Adipocyte (in vitro differentiated cells): Measurements from ENCODE around the gene PIK3CD.
A peak's percentile ranks its signal among the peaks of the same experiment; 100 is the strongest.

Experiments used
- DNase-seq: peaks from one replicate; pipeline ENCODE4 v3.0.0-alpha.2; 2015; ENCODE audit warnings: low read depth
- H3K27me3 ChIP-seq: replicated peaks from 2 replicates; pipeline ENCODE4 v1.7.0; 2013; ENCODE audit warnings: mild to moderate bottlenecking, low read length, moderate library complexity; ENCODE audit not compliant: control insufficient read depth, insufficient read depth
- H3K36me3 ChIP-seq: 2 replicates; pipeline ENCODE4 v1.7.0; 2013; ENCODE audit warnings: low read length, mild to moderate bottlenecking, moderate library complexity; ENCODE audit not compliant: control insufficient read depth, insufficient read depth, severe bottlenecking
- H3K4me1 ChIP-seq: 2 replicates; pipeline ENCODE4 v1.7.0; 2013; ENCODE audit warnings: mild to moderate bottlenecking, low read length, moderate library complexity; ENCODE audit not compliant: control insufficient read depth, insufficient read depth
- H3K4me3 ChIP-seq: 2 replicates; pipeline ENCODE4 v1.7.0; 2013; ENCODE audit warnings: mild to moderate bottlenecking, low read length, moderate library complexity
- H3K9ac ChIP-seq: 2 replicates; pipeline ENCODE4 v1.7.0; 2013; ENCODE audit warnings: mild to moderate bottlenecking, low read length, moderate library complexity
- H3K9me3 ChIP-seq: 2 replicates; pipeline ENCODE4 v1.7.0; 2013; ENCODE audit warnings: mild to moderate bottlenecking, low read length, moderate library complexity; ENCODE audit not compliant: control insufficient read depth

The PIK3CD gene

DNA sequence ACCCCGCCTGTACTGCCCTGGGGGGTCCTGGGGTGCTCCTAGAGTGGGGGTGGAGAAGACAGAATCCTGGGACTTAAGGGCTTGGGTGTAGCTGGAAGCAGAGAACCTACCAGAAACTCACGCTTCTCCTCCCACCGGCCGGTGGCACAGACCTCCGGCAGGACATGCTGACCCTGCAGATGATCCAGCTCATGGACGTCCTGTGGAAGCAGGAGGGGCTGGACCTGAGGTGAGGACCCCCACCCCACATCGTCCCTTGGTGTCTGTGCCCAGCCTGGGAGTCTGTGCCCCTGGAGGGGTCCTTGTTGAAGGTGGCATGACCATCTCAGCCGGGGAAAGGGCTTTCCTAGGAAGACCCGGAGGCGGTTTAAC is 70.8 kb downstream of the PIK3CD start:
- Histone ChIP-seq H3K4me3 (no peak overlapping the region), H3K9me3 (peaks cover 14% of the 10 kb centered on the region), H3K36me3 (peaks cover 17% of the 10 kb centered on the region), H3K9ac (no peak overlapping the region), H3K4me1 (peaks cover 12% of the 10 kb centered on the region), H3K27me3 (no peaks in the 10 kb centered on the region)
- no peak for DNase-seq

DNA sequence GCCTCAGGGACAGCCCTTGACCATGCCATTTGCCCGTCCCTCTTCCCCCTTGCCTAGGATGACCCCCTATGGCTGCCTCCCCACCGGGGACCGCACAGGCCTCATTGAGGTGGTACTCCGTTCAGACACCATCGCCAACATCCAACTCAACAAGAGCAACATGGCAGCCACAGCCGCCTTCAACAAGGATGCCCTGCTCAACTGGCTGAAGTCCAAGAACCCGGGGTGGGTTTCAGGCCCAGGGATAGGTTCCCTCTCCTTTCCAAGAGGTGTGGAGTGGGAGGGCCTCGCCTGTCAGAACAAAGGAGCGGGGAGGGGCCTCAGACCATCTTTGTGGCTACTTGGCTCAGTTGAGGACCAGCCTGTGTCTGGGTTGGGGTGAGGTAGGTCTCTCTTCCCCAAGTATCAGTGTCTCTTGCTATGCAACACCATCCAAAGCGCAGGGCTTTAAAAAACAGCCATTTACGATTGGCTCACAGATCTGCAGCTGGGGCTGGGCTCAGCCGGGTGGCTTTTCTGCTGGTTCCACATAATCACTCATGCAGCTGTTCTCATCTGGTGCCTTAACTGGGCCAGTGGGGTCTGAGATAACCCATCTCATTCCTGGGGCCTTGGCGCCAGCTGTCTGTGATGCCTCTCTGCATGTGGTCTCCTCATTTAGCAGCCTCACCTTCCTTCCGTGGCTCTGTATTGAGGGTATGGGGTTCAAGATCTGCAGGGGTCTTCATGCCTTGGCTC is 71.7 kb downstream of the PIK3CD start:
- DNase-seq: no peak
- peaks cover 20% of the 10 kb centered on the region for H3K36me3 ChIP-seq

DNA sequence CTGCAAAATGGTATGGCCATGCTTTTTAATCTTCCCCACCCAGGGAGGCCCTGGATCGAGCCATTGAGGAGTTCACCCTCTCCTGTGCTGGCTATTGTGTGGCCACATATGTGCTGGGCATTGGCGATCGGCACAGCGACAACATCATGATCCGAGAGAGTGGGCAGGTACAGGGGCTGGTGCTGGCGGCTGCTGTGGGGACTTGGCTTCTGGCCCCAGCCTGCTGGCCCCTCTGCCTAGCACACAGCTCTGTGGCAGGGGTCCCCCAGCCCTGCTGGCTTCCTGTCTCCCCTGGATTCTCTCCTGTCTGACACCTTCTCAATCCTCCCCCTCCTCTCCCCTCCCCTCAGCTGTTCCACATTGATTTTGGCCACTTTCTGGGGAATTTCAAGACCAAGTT is 72.4 kb downstream of the PIK3CD start:
- DNase-seq: no peak
- Histone ChIP-seq H3K9ac (no peak overlapping the region), H3K27me3 (no peaks in the 10 kb centered on the region), H3K9me3 (peaks cover 14% of the 10 kb centered on the region), H3K36me3 (peaks cover 27% of the 10 kb centered on the region), H3K4me3 (no peak overlapping the region), H3K4me1 (peaks cover 8% of the 10 kb centered on the region)

More for the DNA sequence above, 71.7 kb downstream of the PIK3CD start:
- Histone ChIP-seq H3K4me3 (no peak overlapping the region), H3K9me3 (peaks cover 14% of the 10 kb centered on the region), H3K9ac (no peak overlapping the region), H3K27me3 (no peaks in the 10 kb centered on the region), H3K4me1 (peaks cover 12% of the 10 kb centered on the region)

DNA sequence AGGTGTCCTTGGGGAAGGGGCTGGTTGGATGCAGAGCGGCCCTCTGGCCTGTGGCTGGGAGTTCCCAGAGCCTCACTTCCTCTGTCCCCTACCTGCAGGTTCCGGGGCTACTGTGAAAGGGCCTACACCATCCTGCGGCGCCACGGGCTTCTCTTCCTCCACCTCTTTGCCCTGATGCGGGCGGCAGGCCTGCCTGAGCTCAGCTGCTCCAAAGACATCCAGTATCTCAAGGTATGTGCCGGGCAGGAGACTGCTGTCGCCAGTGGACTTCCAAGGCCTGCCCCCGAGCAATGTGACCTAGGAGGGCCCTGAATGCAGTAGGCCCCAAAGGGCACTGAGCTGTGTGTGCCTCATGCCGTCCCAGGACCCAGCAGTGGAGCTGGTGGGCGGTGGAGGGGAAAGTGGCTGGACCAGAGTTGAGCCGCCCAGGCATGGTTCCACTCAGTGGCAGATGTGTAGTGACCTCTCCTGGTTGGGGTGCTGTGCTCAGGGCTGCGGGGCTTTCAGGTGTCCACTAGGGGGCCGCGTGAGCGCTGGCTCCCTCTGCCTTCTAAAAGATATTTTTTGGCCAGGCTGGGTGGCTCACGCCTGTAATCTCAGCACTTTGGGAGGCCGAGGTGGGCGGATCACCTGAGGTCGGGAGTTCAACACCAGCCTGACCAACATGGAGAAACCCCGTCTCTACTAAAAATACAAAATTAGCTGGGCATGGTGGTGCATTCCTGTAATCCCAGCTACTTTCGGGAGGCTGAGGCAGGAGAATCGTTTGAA is 73.4 kb downstream of the PIK3CD start:
- Histone ChIP-seq H3K9me3 (peaks cover 14% of the 10 kb centered on the region), H3K4me1 (no peaks in the 10 kb centered on the region), H3K9ac (no peak overlapping the region), H3K27me3 (no peaks in the 10 kb centered on the region), H3K4me3 (no peak overlapping the region), H3K36me3 (peaks cover 33% of the 10 kb centered on the region)
- DNase-seq: peak; percentile 79

DNA sequence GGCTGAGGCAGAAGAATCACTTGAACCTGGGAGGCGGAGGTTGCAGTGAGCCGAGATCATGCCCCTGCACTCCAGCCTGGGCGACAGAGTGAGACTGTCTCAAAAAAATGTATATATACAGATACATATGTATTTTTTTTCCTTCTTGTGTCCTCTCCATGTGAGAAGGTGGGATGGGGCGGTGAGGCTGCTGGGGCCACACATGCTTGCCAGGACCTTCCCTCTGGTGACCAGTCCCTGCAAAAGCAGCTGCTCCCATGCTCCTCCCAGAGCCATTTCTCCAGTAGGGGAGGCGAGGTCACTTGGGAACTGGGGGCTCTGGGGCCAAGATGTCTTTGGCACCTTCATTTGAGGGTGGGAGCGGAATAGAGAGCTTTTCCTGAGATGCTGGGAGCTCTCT is 74.9 kb downstream of the PIK3CD start:
- no peak overlapping the region for H3K4me3 ChIP-seq
- peaks cover 48% of the 10 kb centered on the region for H3K36me3 ChIP-seq
- no peaks in the 10 kb centered on the region for H3K4me1 ChIP-seq

DNA sequence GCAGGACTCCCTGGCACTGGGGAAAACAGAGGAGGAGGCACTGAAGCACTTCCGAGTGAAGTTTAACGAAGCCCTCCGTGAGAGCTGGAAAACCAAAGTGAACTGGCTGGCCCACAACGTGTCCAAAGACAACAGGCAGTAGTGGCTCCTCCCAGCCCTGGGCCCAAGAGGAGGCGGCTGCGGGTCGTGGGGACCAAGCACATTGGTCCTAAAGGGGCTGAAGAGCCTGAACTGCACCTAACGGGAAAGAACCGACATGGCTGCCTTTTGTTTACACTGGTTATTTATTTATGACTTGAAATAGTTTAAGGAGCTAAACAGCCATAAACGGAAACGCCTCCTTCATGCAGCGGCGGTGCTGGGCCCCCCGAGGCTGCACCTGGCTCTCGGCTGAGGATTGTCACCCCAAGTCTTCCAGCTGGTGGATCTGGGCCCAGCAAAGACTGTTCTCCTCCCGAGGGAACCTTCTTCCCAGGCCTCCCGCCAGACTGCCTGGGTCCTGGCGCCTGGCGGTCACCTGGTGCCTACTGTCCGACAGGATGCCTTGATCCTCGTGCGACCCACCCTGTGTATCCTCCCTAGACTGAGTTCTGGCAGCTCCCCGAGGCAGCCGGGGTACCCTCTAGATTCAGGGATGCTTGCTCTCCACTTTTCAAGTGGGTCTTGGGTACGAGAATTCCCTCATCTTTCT is 75.5 kb downstream of the PIK3CD start:
- Histone ChIP-seq H3K9me3 (peaks cover 14% of the 10 kb centered on the region), H3K4me1 (no peaks in the 10 kb centered on the region), H3K36me3 (peaks cover 48% of the 10 kb centered on the region), H3K27me3 (no peaks in the 10 kb centered on the region), H3K4me3 (no peak overlapping the region), H3K9ac (no peak overlapping the region)
- no peak for DNase-seq

More for the DNA sequence above, 74.9 kb downstream of the PIK3CD start:
- H3K9ac ChIP-seq: no peak overlapping the region
- H3K27me3 ChIP-seq: no peaks in the 10 kb centered on the region
- no peak for DNase-seq
- H3K9me3 ChIP-seq: peaks cover 14% of the 10 kb centered on the region

DNA sequence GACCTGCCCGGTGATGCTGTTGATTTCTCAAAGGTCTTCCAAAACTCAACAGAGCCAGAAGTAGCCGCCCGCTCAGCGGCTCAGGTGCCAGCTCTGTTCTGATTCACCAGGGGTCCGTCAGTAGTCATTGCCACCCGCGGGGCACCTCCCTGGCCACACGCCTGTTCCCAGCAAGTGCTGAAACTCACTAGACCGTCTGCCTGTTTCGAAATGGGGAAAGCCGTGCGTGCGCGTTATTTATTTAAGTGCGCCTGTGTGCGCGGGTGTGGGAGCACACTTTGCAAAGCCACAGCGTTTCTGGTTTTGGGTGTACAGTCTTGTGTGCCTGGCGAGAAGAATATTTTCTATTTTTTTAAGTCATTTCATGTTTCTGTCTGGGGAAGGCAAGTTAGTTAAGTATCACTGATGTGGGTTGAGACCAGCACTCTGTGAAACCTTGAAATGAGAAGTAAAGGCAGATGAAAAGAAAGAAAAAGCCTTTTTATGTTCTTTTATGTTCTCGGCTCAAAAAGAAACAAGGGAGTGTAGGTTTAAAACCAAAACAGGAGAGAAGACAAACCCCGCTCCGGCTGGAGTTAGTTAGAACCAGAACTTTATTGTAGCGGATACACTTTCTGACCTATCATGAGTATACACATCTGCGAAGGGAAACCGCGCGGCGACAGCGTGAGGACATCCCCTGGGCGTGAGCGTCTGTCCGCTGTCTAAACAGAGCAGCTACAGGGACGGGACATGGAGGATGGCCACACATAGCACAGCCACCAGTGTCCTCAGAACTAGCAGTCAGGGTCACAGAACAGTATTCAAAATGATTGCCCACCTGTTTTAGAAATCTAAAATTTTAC is 77.1 kb downstream of the PIK3CD start:
- H3K4me3 ChIP-seq: no peak overlapping the region
- H3K4me1 ChIP-seq: no peaks in the 10 kb centered on the region
- H3K36me3 ChIP-seq: peaks cover 49% of the 10 kb centered on the region
- peaks cover 3% of the 10 kb centered on the region for H3K9me3 ChIP-seq
- DNase-seq: no peak
- no peaks in the 10 kb centered on the region for H3K27me3 ChIP-seq
- H3K9ac ChIP-seq: no peak overlapping the region

DNA sequence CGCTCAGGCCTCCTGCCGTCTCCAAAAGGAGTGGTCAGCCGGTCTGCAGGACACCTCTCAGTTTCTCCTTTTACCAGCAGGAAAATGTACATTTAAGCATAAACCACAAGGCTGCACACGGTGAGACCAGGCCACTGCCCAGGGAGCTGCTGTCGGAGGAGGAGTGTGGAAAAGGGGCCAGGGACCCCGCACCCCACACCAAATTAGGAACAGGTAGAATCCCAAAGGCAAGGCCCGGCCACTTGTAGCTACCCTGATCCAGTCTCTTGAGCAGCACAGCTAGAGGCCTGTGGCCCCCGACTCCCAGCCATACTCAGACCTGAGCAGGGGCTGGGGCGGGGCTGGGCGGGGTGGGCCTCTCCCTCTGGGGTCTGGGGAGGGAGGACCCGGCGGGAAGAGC is 78.0 kb downstream of the PIK3CD start:
- Histone ChIP-seq H3K9ac (no peak overlapping the region), H3K27me3 (no peaks in the 10 kb centered on the region), H3K4me3 (no peak overlapping the region), H3K36me3 (peaks cover 51% of the 10 kb centered on the region), H3K9me3 (no peaks in the 10 kb centered on the region), H3K4me1 (no peaks in the 10 kb centered on the region)
- DNase-seq: no peak

DNA sequence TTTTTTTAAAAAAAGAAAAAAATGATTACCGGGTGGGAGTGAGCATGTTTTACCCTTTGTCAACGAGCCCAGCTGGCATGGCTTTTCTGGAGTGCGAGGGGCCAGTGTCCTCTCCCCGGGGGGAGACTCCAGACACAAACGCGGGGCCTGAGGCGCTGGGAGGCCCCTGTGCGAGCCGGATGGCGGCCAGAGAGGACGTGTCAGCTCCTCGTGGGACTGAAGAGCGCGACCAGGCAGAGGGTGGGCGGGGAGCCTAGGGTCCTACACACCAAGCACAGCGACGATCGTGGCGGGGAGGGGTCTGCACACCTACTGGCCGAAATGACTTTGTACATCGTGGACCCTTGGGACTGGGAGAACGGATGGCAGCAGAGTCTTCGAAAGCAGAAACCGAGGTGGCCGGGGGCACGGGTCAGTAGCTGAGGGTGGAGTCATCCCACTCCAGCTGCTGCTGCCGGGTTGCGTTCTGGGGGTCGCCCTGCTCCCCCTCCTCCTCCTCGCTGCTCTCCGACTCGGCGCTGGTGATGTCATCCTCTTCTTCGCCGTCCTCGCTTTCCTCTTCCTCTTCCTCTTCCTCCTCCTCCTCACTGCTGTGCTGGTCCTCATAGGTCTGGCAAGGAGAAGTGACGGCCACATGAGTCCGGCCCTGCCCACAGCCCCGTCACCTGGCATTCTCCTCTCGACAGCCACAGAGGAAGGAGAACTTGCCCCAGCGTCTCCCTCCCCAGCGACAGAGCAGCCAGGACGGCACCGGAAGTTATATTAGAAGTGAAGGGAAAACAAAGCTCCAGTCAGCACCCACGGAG is 78.8 kb downstream of the PIK3CD start:
- no peaks in the 10 kb centered on the region for H3K27me3 ChIP-seq
- peaks cover 58% of the 10 kb centered on the region for H3K36me3 ChIP-seq
- no peak overlapping the region for H3K9ac ChIP-seq
- H3K9me3 ChIP-seq: no peaks in the 10 kb centered on the region
- H3K4me3 ChIP-seq: no peak overlapping the region
- no peaks in the 10 kb centered on the region for H3K4me1 ChIP-seq
- no peak for DNase-seq

DNA sequence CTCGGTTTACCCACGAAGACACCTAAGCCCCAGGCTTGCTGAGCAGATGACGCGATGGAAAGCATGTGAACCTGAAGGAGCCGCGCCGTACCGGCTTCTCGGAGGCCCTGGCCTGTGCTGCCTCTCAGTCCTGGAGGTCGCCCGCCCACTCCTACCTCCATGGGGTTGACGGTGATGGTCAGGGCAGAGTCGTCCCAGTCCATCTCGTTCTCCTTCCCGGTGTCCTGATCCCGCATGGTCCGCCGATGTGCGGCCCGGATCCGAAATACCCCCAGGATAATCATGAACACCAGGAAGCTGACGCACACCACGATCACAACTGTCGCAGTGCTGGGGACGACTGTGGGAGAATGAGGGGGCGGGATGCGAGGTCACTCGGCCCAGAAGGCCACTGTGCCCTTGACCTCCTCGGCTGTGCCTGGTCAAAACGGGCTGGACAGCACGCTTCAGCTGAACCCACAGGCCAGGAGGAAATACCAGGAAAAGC is 79.6 kb downstream of the PIK3CD start:
- peaks cover 66% of the 10 kb centered on the region for H3K36me3 ChIP-seq
- no peak overlapping the region for H3K4me3 ChIP-seq
- H3K4me1 ChIP-seq: no peaks in the 10 kb centered on the region
- no peak for DNase-seq
- no peaks in the 10 kb centered on the region for H3K9me3 ChIP-seq
- no peaks in the 10 kb centered on the region for H3K27me3 ChIP-seq
- H3K9ac ChIP-seq: no peak overlapping the region
